Stimulated activated CD8-positive, alpha-beta memory T cell treated with anti-CD3 and anti-CD28 coated beads, Interleukin-12 subunit alpha, Interleukin-12 subunit beta, amount 100 ng/mL, for 4 hours (primary cell): ENCODE results near the gene HSD11B2.

Experiments used
- DNase-seq: peaks from one replicate; pipeline ENCODE4 v3.0.0-alpha.2; 2020; ENCODE audit warnings: low read depth

HSD11B2 gene

GRCh38 chr16:67396159-67397035 lies 34.5 kb upstream of the HSD11B2 start:
- DNase-seq = no peak

GRCh38 chr16:67397036-67397801 lies 33.7 kb upstream of the HSD11B2 start:
- DNase-seq = no peak

GRCh38 chr16:67397812-67398545 lies 32.9 kb upstream of the HSD11B2 start:
- no peak for DNase-seq

GRCh38 chr16:67398546-67399217 lies 32.2 kb upstream of the HSD11B2 start:
- no peak for DNase-seq

GRCh38 chr16:67399218-67399733 lies 31.6 kb upstream of the HSD11B2 start:
- DNase-seq = no peak

- no peak for DNase-seq
Measured at GRCh38 chr16:67399749-67400704, 30.9 kb upstream of the HSD11B2 start.

- DNase-seq = no peak
Measured at GRCh38 chr16:67400901-67401300, 30.0 kb upstream of the HSD11B2 start.

GRCh38 chr16:67403976-67404555 lies 26.9 kb upstream of the HSD11B2 start:
- DNase-seq = no peak

GRCh38 chr16:67404740-67405226 lies 26.1 kb upstream of the HSD11B2 start:
- no peak for DNase-seq

- no peak for DNase-seq
Measured at GRCh38 chr16:67405336-67405735, 25.6 kb upstream of the HSD11B2 start.

GRCh38 chr16:67406111-67406971 lies 24.6 kb upstream of the HSD11B2 start:
- DNase-seq = no peak

GRCh38 chr16:67407176-67407787 lies 23.6 kb upstream of the HSD11B2 start:
- DNase-seq = no peak

GRCh38 chr16:67407788-67408452 lies 23.0 kb upstream of the HSD11B2 start:
- DNase-seq = no peak

- DNase-seq = no peak
Measured at GRCh38 chr16:67409631-67410030, 21.3 kb upstream of the HSD11B2 start.

GRCh38 chr16:67411339-67411738 lies 19.6 kb upstream of the HSD11B2 start:
- DNase-seq = no peak

GRCh38 chr16:67412294-67412693 lies 18.6 kb upstream of the HSD11B2 start:
- no peak for DNase-seq

GRCh38 chr16:67413978-67414911 lies 16.7 kb upstream of the HSD11B2 start:
- no peak for DNase-seq
